Adipocyte (in vitro differentiated cells): ENCODE measurements around the gene PMPCA.

ENCODE experiments used
- DNase-seq: peaks from one replicate; pipeline ENCODE4 v3.0.0-alpha.2; 2015; ENCODE audit warnings: low read depth
- H3K27me3 ChIP-seq: replicated peaks from 2 replicates; pipeline ENCODE4 v1.7.0; 2013; ENCODE audit warnings: mild to moderate bottlenecking, low read length, moderate library complexity; ENCODE audit not compliant: control insufficient read depth, insufficient read depth
- H3K36me3 ChIP-seq: 2 replicates; pipeline ENCODE4 v1.7.0; 2013; ENCODE audit warnings: low read length, mild to moderate bottlenecking, moderate library complexity; ENCODE audit not compliant: control insufficient read depth, insufficient read depth, severe bottlenecking
- H3K4me1 ChIP-seq: 2 replicates; pipeline ENCODE4 v1.7.0; 2013; ENCODE audit warnings: mild to moderate bottlenecking, low read length, moderate library complexity; ENCODE audit not compliant: control insufficient read depth, insufficient read depth
- H3K4me3 ChIP-seq: 2 replicates; pipeline ENCODE4 v1.7.0; 2013; ENCODE audit warnings: mild to moderate bottlenecking, low read length, moderate library complexity
- H3K9ac ChIP-seq: 2 replicates; pipeline ENCODE4 v1.7.0; 2013; ENCODE audit warnings: mild to moderate bottlenecking, low read length, moderate library complexity
- H3K9me3 ChIP-seq: 2 replicates; pipeline ENCODE4 v1.7.0; 2013; ENCODE audit warnings: mild to moderate bottlenecking, low read length, moderate library complexity; ENCODE audit not compliant: control insufficient read depth

Gene PMPCA

GRCh38 chr9:136470356-136470755 lies 59.9 kb downstream of the PMPCA start:
- H3K9ac ChIP-seq: no peak overlapping the region
- no peak overlapping the region for H3K4me3 ChIP-seq
- no peaks in the 10 kb centered on the region for H3K27me3 ChIP-seq
- peaks cover 99% of the 10 kb centered on the region for H3K36me3 ChIP-seq
- DNase-seq: no peak
- no peaks in the 10 kb centered on the region for H3K9me3 ChIP-seq
- H3K4me1 ChIP-seq: no peaks in the 10 kb centered on the region

GRCh38 chr9:136470792-136471469 lies 60.5 kb downstream of the PMPCA start:
- Histone ChIP-seq H3K9ac (no peak overlapping the region), H3K9me3 (no peaks in the 10 kb centered on the region), H3K4me3 (no peak overlapping the region), H3K27me3 (no peaks in the 10 kb centered on the region), H3K36me3 (peaks cover 99% of the 10 kb centered on the region), H3K4me1 (no peaks in the 10 kb centered on the region)
- no peak for DNase-seq

GRCh38 chr9:136471802-136472487 lies 61.5 kb downstream of the PMPCA start:
- H3K36me3 ChIP-seq: peaks cover 99% of the 10 kb centered on the region

GRCh38 chr9:136472640-136473353 lies 62.3 kb downstream of the PMPCA start:
- Histone ChIP-seq H3K9ac (no peak overlapping the region), H3K36me3 (peaks cover 97% of the 10 kb centered on the region), H3K4me1 (no peaks in the 10 kb centered on the region), H3K4me3 (no peak overlapping the region), H3K27me3 (no peaks in the 10 kb centered on the region), H3K9me3 (no peaks in the 10 kb centered on the region)
- no peak for DNase-seq

More at GRCh38 chr9:136471802-136472487, 61.5 kb downstream of the PMPCA start:
- Histone ChIP-seq H3K27me3 (no peaks in the 10 kb centered on the region), H3K9ac (no peak overlapping the region), H3K9me3 (no peaks in the 10 kb centered on the region), H3K4me3 (no peak overlapping the region), H3K4me1 (no peaks in the 10 kb centered on the region)
- no peak for DNase-seq

- H3K27me3 ChIP-seq: no peaks in the 10 kb centered on the region
- H3K4me1 ChIP-seq: no peaks in the 10 kb centered on the region
- no peaks in the 10 kb centered on the region for H3K9me3 ChIP-seq
- no peak overlapping the region for H3K9ac ChIP-seq
- H3K4me3 ChIP-seq: no peak overlapping the region
- peaks cover 92% of the 10 kb centered on the region for H3K36me3 ChIP-seq
- DNase-seq: no peak
Observed at GRCh38 chr9:136473354-136473721, 62.9 kb downstream of the PMPCA start.
